ENCODE measurements around the gene NAA16. TPM values are rescaled to one million over a fixed set of nuclear protein-coding genes. Genes with fewer than 3 reads are reported as not detected.

The NAA16 gene
- total RNA-seq, 1 experiment from 2014 or later: 12.1 TPM

GRCh38 chr13:41268764-41269163 is 42.3 kb upstream of the NAA16 start:
- Histone ChIP-seq H3K27ac (no peak overlapping the region), H3K36me3 (ENCODE audit: low read depth) (no peaks in the 10 kb centered on the region), H3F3A (ENCODE audit: insufficient read depth, low read depth) (no peaks in the 10 kb centered on the region), H3K4me2 (no peak overlapping the region), H3K9me2 (ENCODE audit: insufficient read depth) (no peaks in the 10 kb centered on the region), H3K4me3 (no peak overlapping the region), H3K79me2 (ENCODE audit: low read depth) (no peaks in the 10 kb centered on the region), H3K9me3 (ENCODE audit: insufficient read depth, low read depth) (peaks cover 8% of the 10 kb centered on the region; the same call in 1 of the 2 replicates), H2AFZ (no peak overlapping the region), H4K20me1 (ENCODE audit: insufficient read depth) (no peaks in the 10 kb centered on the region), H3K27me3 (ENCODE audit: insufficient read depth, low read depth) (no peaks in the 10 kb centered on the region), H3K4me1 (replicated peaks; ENCODE audit: insufficient read depth) (no peaks in the 10 kb centered on the region)
- TF ChIP-seq EZH2 (IDR thresholded peaks at IDR 0.05; ENCODE audit: low read depth): no peak
- no peak for TF ChIP-seq CTCF (conservative IDR thresholded peaks at IDR 0.05)
- intact Hi-C loops (cut with micrococcal nuclease; ENCODE audit: unreplicated experiment): no loop called here
- ChIA-PET CTCF (no interaction called here), POLR2A (ENCODE audit: unreplicated experiment) (no interaction called here)
- BruUV-seq (replicated peaks): no TSS peak
- DNase-seq: no peak

DNA sequence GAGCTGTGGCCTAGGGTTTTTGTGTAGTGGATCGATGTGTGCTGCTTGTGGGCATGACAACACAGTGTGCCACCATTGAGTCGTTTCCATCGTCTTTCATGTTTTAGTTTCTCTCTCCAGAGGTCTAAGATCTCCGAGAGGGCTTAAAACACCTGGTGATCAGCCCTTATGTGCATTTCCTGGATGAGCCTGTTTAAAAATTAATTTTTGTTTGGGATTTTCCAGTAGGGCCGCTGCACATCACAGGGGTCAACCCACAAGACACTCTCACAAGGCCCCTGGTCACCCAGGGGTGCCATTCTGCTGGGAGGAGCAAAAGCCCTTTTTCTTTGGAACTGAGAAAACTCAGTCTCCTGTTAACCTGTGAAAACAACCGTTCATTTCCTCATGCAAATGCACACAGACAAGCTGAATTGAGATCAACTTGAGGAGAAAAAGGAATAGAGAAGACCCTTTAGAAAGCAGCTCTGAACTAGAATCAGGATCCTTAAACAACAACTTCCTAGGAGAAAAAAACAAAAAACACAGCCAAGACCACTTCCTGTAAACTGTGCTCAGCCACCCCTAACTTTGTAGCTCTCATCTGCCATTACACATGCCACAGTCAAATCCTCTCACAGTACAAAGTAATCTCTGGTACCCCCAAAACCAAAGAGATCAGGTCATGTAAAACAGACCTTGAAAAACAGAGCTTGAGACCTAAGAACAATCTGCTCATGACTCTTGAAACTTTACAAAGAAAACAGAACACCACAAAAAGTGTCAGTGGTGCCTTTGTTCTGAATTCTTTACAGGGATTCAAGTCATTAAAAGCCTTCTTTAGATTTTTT is 39.4 kb upstream of the NAA16 start:
- ChIA-PET CTCF (no interaction called here), POLR2A (ENCODE audit: unreplicated experiment) (interaction anchor here (0.7 kb wide), 1 partner anchor 36 kb away, joined by 3 read pairs; no protein-coding TSS in a partner anchor)
- H3K79me2 ChIP-seq (ENCODE audit: low read depth): no peaks in the 10 kb centered on the region
- no TSS peak for BruUV-seq (replicated peaks)
- H3F3A ChIP-seq (ENCODE audit: insufficient read depth, low read depth): no peaks in the 10 kb centered on the region
- no peak overlapping the region for H3K4me2 ChIP-seq
- no peak for DNase-seq
- H3K9me3 ChIP-seq (ENCODE audit: insufficient read depth, low read depth): peaks cover 8% of the 10 kb centered on the region; the same call in 1 of the 2 replicates
- no peak for TF ChIP-seq CTCF (conservative IDR thresholded peaks at IDR 0.05)
- no peak for TF ChIP-seq EZH2 (IDR thresholded peaks at IDR 0.05; ENCODE audit: low read depth)
- H3K9me2 ChIP-seq (ENCODE audit: insufficient read depth): no peaks in the 10 kb centered on the region
- H2AFZ ChIP-seq: no peak overlapping the region
- intact Hi-C loops (cut with micrococcal nuclease; ENCODE audit: unreplicated experiment): no loop called here
- H3K4me1 ChIP-seq (replicated peaks; ENCODE audit: insufficient read depth): no peaks in the 10 kb centered on the region
- H3K27me3 ChIP-seq (ENCODE audit: insufficient read depth, low read depth): no peaks in the 10 kb centered on the region
- no peaks in the 10 kb centered on the region for H3K36me3 ChIP-seq (ENCODE audit: low read depth)
- H3K4me3 ChIP-seq: no peak overlapping the region
- no peaks in the 10 kb centered on the region for H4K20me1 ChIP-seq (ENCODE audit: insufficient read depth)
- no peak overlapping the region for H3K27ac ChIP-seq

- H3K4me3 ChIP-seq: no peak overlapping the region
- no peak for TF ChIP-seq CTCF (conservative IDR thresholded peaks at IDR 0.05)
- TF ChIP-seq EZH2 (IDR thresholded peaks at IDR 0.05; ENCODE audit: low read depth): no peak
- intact Hi-C loops (cut with micrococcal nuclease; ENCODE audit: unreplicated experiment): no loop called here
- H3K9me2 ChIP-seq (ENCODE audit: insufficient read depth): no peaks in the 10 kb centered on the region
- no TSS peak for BruUV-seq (replicated peaks)
- POLR2A ChIA-PET (ENCODE audit: unreplicated experiment): no interaction called here
- H4K20me1 ChIP-seq (ENCODE audit: insufficient read depth): no peaks in the 10 kb centered on the region
- 0 out of 2 replicates have a peak, but pooled peaks cover 3% of the 10 kb centered on the region for H3K9me3 ChIP-seq (ENCODE audit: insufficient read depth, low read depth)
- no peak overlapping the region for H2AFZ ChIP-seq
- no peaks in the 10 kb centered on the region for H3K79me2 ChIP-seq (ENCODE audit: low read depth)
- no peaks in the 10 kb centered on the region for H3F3A ChIP-seq (ENCODE audit: insufficient read depth, low read depth)
- no peak overlapping the region for H3K4me2 ChIP-seq
- no peaks in the 10 kb centered on the region for H3K36me3 ChIP-seq (ENCODE audit: low read depth)
- H3K4me1 ChIP-seq (replicated peaks; ENCODE audit: insufficient read depth): no peaks in the 10 kb centered on the region
- CTCF ChIA-PET: no interaction called here
- DNase-seq: no peak
- no peak overlapping the region for H3K27ac ChIP-seq
- no peaks in the 10 kb centered on the region for H3K27me3 ChIP-seq (ENCODE audit: insufficient read depth, low read depth)
These were observed 37.1 kb upstream of the NAA16 start for GRCh38 chr13:41273831-41274441.

Measured in PC-9 (cell line).